ENCODE measurements around the gene SDK1. TPM values are rescaled to one million over a fixed set of nuclear protein-coding genes. Genes with fewer than 3 reads are reported as not detected.

Gene SDK1
- total RNA-seq, 1 donor: 0.43 TPM

GRCh38 chr7:4020086-4020485, 719.0 kb downstream of the SDK1 start:
- TF ChIP-seq CTCF (IDR thresholded peaks at IDR 0.05; ENCODE audit: insufficient read depth, low read depth, low read length): no peak
- DNase-seq (ENCODE audit: low read depth): no peak
- no peak overlapping the region for H3K4me3 ChIP-seq (ENCODE audit: low read depth, low read length)

DNA sequence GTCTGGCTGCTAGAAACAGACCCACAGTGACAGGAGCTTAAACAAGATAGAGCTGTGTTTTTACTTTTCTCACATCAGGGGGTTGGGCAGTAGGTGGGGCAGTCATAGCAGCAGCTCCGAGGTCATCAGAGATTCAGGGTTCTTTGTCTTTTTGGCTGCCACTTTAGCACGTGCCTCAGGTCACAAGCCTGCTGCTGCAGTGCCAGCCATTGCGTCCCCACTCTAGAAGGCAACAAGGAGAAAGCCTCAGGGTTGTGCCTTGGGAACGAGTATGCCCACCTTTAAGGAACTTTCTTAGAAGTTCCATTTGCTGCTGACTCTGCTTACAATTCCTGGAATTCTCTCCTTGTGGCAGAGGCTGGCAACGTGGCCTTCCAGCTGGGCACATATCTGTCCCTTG, 720.4 kb downstream of the SDK1 start:
- no peak for TF ChIP-seq CTCF (IDR thresholded peaks at IDR 0.05; ENCODE audit: insufficient read depth, low read depth, low read length)
- no peak for DNase-seq (ENCODE audit: low read depth)
- no peak overlapping the region for H3K4me3 ChIP-seq (ENCODE audit: low read depth, low read length)

- DNase-seq (ENCODE audit: low read depth): no peak
- no peak for TF ChIP-seq CTCF (IDR thresholded peaks at IDR 0.05; ENCODE audit: insufficient read depth, low read depth, low read length)
- H3K4me3 ChIP-seq (ENCODE audit: low read depth, low read length): no peak overlapping the region
Observed at GRCh38 chr7:4022265-4022664, 721.2 kb downstream of the SDK1 start.

- no peak for TF ChIP-seq CTCF (IDR thresholded peaks at IDR 0.05; ENCODE audit: insufficient read depth, low read depth, low read length)
- no peak for DNase-seq (ENCODE audit: low read depth)
- H3K4me3 ChIP-seq (ENCODE audit: low read depth, low read length): no peak overlapping the region
Observed at GRCh38 chr7:4023502-4023901, 722.5 kb downstream of the SDK1 start.

DNA sequence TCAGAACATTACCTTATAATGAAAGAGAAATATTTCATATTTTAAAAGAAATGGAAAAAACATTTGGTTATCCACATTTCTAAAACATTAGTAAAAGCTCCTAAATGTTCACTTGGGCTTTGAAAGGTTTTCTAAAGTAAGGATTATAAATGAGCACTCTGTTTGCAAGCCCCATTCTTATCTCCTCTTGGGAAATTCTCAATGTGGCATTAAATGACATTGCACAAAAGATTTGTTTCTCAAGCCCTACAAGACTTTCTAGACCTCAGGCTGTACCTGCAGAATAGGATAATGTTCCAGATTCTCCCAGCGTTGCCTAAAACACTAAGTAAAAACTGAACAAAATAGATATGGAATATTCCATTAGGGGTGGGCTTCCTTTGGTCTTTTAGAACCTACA, 723.1 kb downstream of the SDK1 start:
- no peak for TF ChIP-seq CTCF (IDR thresholded peaks at IDR 0.05; ENCODE audit: insufficient read depth, low read depth, low read length)
- DNase-seq (ENCODE audit: low read depth): no peak
- H3K4me3 ChIP-seq (ENCODE audit: low read depth, low read length): no peak overlapping the region

- TF ChIP-seq CTCF (IDR thresholded peaks at IDR 0.05; ENCODE audit: insufficient read depth, low read depth, low read length): no peak
- no peak overlapping the region for H3K4me3 ChIP-seq (ENCODE audit: low read depth, low read length)
- DNase-seq (ENCODE audit: low read depth): no peak
Observed at GRCh38 chr7:4024806-4025205, 723.8 kb downstream of the SDK1 start.

- no peak overlapping the region for H3K4me3 ChIP-seq (ENCODE audit: low read depth, low read length)
- no peak for DNase-seq (ENCODE audit: low read depth)
- no peak for TF ChIP-seq CTCF (IDR thresholded peaks at IDR 0.05; ENCODE audit: insufficient read depth, low read depth, low read length)
Observed at GRCh38 chr7:4025210-4025609, 724.2 kb downstream of the SDK1 start.
